CD4-positive, CD25-positive, alpha-beta regulatory T cell (primary cell): ENCODE results near the gene FZD1. TPM values are rescaled to one million over a fixed set of nuclear protein-coding genes. Genes with fewer than 3 reads are reported as not detected.

Experiments
- ATAC-seq, 2 donors: fragments of 150-1000 bp; cut with Tn5 transposase; one replicate each; pipeline ENCODE4 v1.10.0; 2021; ENCODE audit warnings: low read depth in 2 of 2, moderate number of reproducible peaks in 2 of 2, moderate library complexity in 1 of 2
- DNase-seq, 3 donors: peaks; one replicate each; pipeline versions ENCODE4 v3.0.0 to v3.0.0-alpha.2; 2012 to 2022; ENCODE audit warnings: mixed read lengths in 1 of 3
- H3K27ac ChIP-seq: one replicate; pipeline ENCODE4 v1.7.0; 2013; ENCODE audit warnings: mild to moderate bottlenecking, low read length; ENCODE audit not compliant: insufficient read depth, poor library complexity, severe bottlenecking
- H3K27me3 ChIP-seq: one replicate; pipeline ENCODE4 v1.7.0; 2013; ENCODE audit warnings: low read length; ENCODE audit not compliant: control insufficient read depth, insufficient read depth
- H3K36me3 ChIP-seq: one replicate; pipeline ENCODE4 v1.7.0; 2013; ENCODE audit warnings: mild to moderate bottlenecking, low read length, moderate library complexity; ENCODE audit not compliant: control insufficient read depth, insufficient read depth
- H3K4me1 ChIP-seq: 2 replicates; pipeline ENCODE4 v1.7.0; 2013; ENCODE audit warnings: mild to moderate bottlenecking, low read length; ENCODE audit not compliant: insufficient read depth, control insufficient read depth, poor library complexity, severe bottlenecking
- H3K4me3 ChIP-seq: one replicate; pipeline ENCODE4 v1.7.0; 2013; ENCODE audit warnings: low read depth, mild to moderate bottlenecking, low read length, moderate library complexity
- H3K9me3 ChIP-seq, 2 experiments: 1 replicate in 1 of 2; 2 replicates in 1 of 2; pipeline ENCODE4 v1.7.0; 2013; ENCODE audit warnings: low read length in 2 of 2, mild to moderate bottlenecking in 1 of 2, moderate library complexity in 1 of 2; ENCODE audit not compliant: control insufficient read depth in 2 of 2
- H3K27ac Mint-ChIP-seq, 3 donors: one replicate each; pipeline ENCODE4 v1.8.0; 2020 to 2022; ENCODE audit warnings: mild to moderate bottlenecking in 3 of 3, mixed read lengths in 3 of 3, moderate library complexity in 2 of 3
- H3K27me3 Mint-ChIP-seq: one replicate; pipeline ENCODE4 v1.8.0; 2022; ENCODE audit warnings: mild to moderate bottlenecking, mixed read lengths
- H3K36me3 Mint-ChIP-seq: one replicate; pipeline ENCODE4 v1.8.0; 2020; ENCODE audit warnings: mixed read lengths
- H3K4me1 Mint-ChIP-seq, 4 donors: one replicate each; pipeline ENCODE4 v1.8.0; 2020 to 2022; ENCODE audit warnings: mixed read lengths in 4 of 4, mild to moderate bottlenecking in 1 of 4
- H3K4me3 Mint-ChIP-seq, 4 donors: one replicate each; pipeline ENCODE4 v1.8.0; 2020 to 2022; ENCODE audit warnings: mild to moderate bottlenecking in 4 of 4, mixed read lengths in 4 of 4, moderate library complexity in 3 of 4
- H3K9me3 Mint-ChIP-seq, 7 donors: one replicate each; pipeline ENCODE4 v1.8.0; 2020 to 2022; ENCODE audit warnings: mixed read lengths in 7 of 7, mild to moderate bottlenecking in 3 of 7, moderate library complexity in 2 of 7
- polyA plus RNA-seq, 4 donors: library from polyadenylated mRNA; unstranded; fragments of 300-500 nt; fragmentation: Illumina TruSeq; gene quantifications; one replicate each; pipeline ENCODE4 v1.2.3, GENCODE V29; 2021
- total RNA-seq: library from RNA; stranded (reverse); gene quantifications from one replicate; pipeline ENCODE4 v1.2.3, GENCODE V29; 2022

Gene FZD1
- total and polyA plus RNA-seq, 5 donors from 2014 or later, result 0.06 to 0.10 TPM; not detected in 3

GRCh38 chr7:91235211-91235832 is 28.9 kb upstream of the FZD1 start:
- no peaks in the 10 kb centered on the region for H3K27me3 ChIP-seq
- no peaks in the 10 kb centered on the region for H3K36me3 ChIP-seq
- ATAC-seq (no peak), DNase-seq (no peak)
- Mint-ChIP-seq H3K36me3 (no peaks in the 10 kb centered on the region), H3K4me3 (no peak overlapping the region), H3K9me3 (peaks cover 0 to 2% (median 0%) of the 10 kb centered on the region in 7 donors), H3K27me3 (peaks cover 4% of the 10 kb centered on the region), H3K4me1 (no peaks in the 10 kb centered on the region), H3K27ac (no peak overlapping the region)
- H3K4me1 ChIP-seq, result no peaks in the 10 kb centered on the region
- H3K27ac ChIP-seq, result no peak overlapping the region
- H3K9me3 ChIP-seq, result no peaks in the 10 kb centered on the region
- H3K4me3 ChIP-seq, result no peak overlapping the region

GRCh38 chr7:91239171-91239604 is 25.0 kb upstream of the FZD1 start:
- no peak overlapping the region for H3K4me3 Mint-ChIP-seq

GRCh38 chr7:91239772-91240171 is 24.5 kb upstream of the FZD1 start:
- Histone ChIP-seq H3K36me3 (no peaks in the 10 kb centered on the region), H3K27ac (no peak overlapping the region), H3K4me3 (no peak overlapping the region), H3K9me3 (no peaks in the 10 kb centered on the region), H3K4me1 (no peaks in the 10 kb centered on the region), H3K27me3 (no peaks in the 10 kb centered on the region)
- Mint-ChIP-seq H3K9me3 (peaks cover 0 to 4% (median 0%) of the 10 kb centered on the region in 7 donors), H3K27me3 (peaks cover 4% of the 10 kb centered on the region), H3K36me3 (no peaks in the 10 kb centered on the region), H3K27ac (peak overlapping the region in 1 of 3 donors; percentile 52), H3K4me3 (no peak overlapping the region), H3K4me1 (no peaks in the 10 kb centered on the region)
- no peak for ATAC-seq
- DNase-seq, result no peak

More at GRCh38 chr7:91239171-91239604, 25.0 kb upstream of the FZD1 start:
- H3K27me3 ChIP-seq, result no peaks in the 10 kb centered on the region
- H3K4me3 ChIP-seq, result no peak overlapping the region
- Mint-ChIP-seq H3K9me3 (peaks cover 0 to 4% (median 0%) of the 10 kb centered on the region in 7 donors), H3K27me3 (peaks cover 4% of the 10 kb centered on the region), H3K27ac (no peak overlapping the region), H3K36me3 (no peaks in the 10 kb centered on the region), H3K4me1 (no peaks in the 10 kb centered on the region)
- no peak for ATAC-seq
- H3K9me3 ChIP-seq, result no peaks in the 10 kb centered on the region
- no peaks in the 10 kb centered on the region for H3K36me3 ChIP-seq
- no peaks in the 10 kb centered on the region for H3K4me1 ChIP-seq
- H3K27ac ChIP-seq, result no peak overlapping the region
- DNase-seq, result no peak

- Mint-ChIP-seq H3K36me3 (no peaks in the 10 kb centered on the region), H3K27ac (no peak overlapping the region), H3K4me3 (no peak overlapping the region), H3K4me1 (no peaks in the 10 kb centered on the region), H3K9me3 (peaks cover 0 to 4% (median 0%) of the 10 kb centered on the region in 7 donors), H3K27me3 (peaks cover 4% of the 10 kb centered on the region)
- DNase-seq (no peak), ATAC-seq (no peak)
- no peaks in the 10 kb centered on the region for H3K4me1 ChIP-seq
- no peaks in the 10 kb centered on the region for H3K9me3 ChIP-seq
- H3K36me3 ChIP-seq, result no peaks in the 10 kb centered on the region
- no peaks in the 10 kb centered on the region for H3K27me3 ChIP-seq
- no peak overlapping the region for H3K27ac ChIP-seq
- no peak overlapping the region for H3K4me3 ChIP-seq
Observed at GRCh38 chr7:91240376-91240941, 23.8 kb upstream of the FZD1 start.

- H3K4me1 Mint-ChIP-seq, result no peaks in the 10 kb centered on the region
- peaks cover 4% of the 10 kb centered on the region for H3K27me3 Mint-ChIP-seq
- H3K27ac Mint-ChIP-seq, result no peak overlapping the region
Observed at GRCh38 chr7:91242097-91242844, 22.0 kb upstream of the FZD1 start.

GRCh38 chr7:91243591-91244301 is 20.5 kb upstream of the FZD1 start:
- Histone ChIP-seq H3K27ac (no peak overlapping the region), H3K9me3 (no peaks in the 10 kb centered on the region), H3K4me1 (no peaks in the 10 kb centered on the region), H3K4me3 (no peak overlapping the region), H3K36me3 (no peaks in the 10 kb centered on the region), H3K27me3 (no peaks in the 10 kb centered on the region)
- no peaks in the 10 kb centered on the region for H3K36me3 Mint-ChIP-seq
- DNase-seq (no peak), ATAC-seq (no peak)
- H3K27me3 Mint-ChIP-seq, result no peaks in the 10 kb centered on the region
- peaks cover 0 to 4% (median 0%) of the 10 kb centered on the region in 7 donors for H3K9me3 Mint-ChIP-seq
- H3K4me1 Mint-ChIP-seq, result no peaks in the 10 kb centered on the region
- H3K27ac Mint-ChIP-seq, result no peak overlapping the region
- H3K4me3 Mint-ChIP-seq, result no peak overlapping the region

More at GRCh38 chr7:91242097-91242844, 22.0 kb upstream of the FZD1 start:
- Histone ChIP-seq H3K27ac (no peak overlapping the region), H3K36me3 (no peaks in the 10 kb centered on the region), H3K4me3 (no peak overlapping the region), H3K4me1 (no peaks in the 10 kb centered on the region), H3K9me3 (no peaks in the 10 kb centered on the region), H3K27me3 (no peaks in the 10 kb centered on the region)
- Mint-ChIP-seq H3K4me3 (no peak overlapping the region), H3K36me3 (no peaks in the 10 kb centered on the region), H3K9me3 (peaks cover 0 to 4% (median 0%) of the 10 kb centered on the region in 7 donors)
- DNase-seq (no peak), ATAC-seq (no peak)

GRCh38 chr7:91247500-91247899 is 16.7 kb upstream of the FZD1 start:
- H3K27me3 Mint-ChIP-seq, result no peaks in the 10 kb centered on the region
- H3K36me3 ChIP-seq, result no peaks in the 10 kb centered on the region
- H3K9me3 Mint-ChIP-seq, result no peaks in the 10 kb centered on the region
- H3K27ac Mint-ChIP-seq, result no peak overlapping the region
- no peaks in the 10 kb centered on the region for H3K36me3 Mint-ChIP-seq
- no peak for ATAC-seq
- H3K27ac ChIP-seq, result no peak overlapping the region
- no peaks in the 10 kb centered on the region for H3K27me3 ChIP-seq
- no peak for DNase-seq
- no peak overlapping the region for H3K4me3 Mint-ChIP-seq
- H3K9me3 ChIP-seq, result no peaks in the 10 kb centered on the region
- H3K4me3 ChIP-seq, result no peak overlapping the region
- no peaks in the 10 kb centered on the region for H3K4me1 Mint-ChIP-seq
- no peaks in the 10 kb centered on the region for H3K4me1 ChIP-seq
